ENCODE results near the gene KLHDC4.
"Not testable (repeated sequence)": the region's sequence is repeated elsewhere in the genome, so short reads cannot be mapped to it uniquely, and the experiment has no call there.

KLHDC4 gene

DNA sequence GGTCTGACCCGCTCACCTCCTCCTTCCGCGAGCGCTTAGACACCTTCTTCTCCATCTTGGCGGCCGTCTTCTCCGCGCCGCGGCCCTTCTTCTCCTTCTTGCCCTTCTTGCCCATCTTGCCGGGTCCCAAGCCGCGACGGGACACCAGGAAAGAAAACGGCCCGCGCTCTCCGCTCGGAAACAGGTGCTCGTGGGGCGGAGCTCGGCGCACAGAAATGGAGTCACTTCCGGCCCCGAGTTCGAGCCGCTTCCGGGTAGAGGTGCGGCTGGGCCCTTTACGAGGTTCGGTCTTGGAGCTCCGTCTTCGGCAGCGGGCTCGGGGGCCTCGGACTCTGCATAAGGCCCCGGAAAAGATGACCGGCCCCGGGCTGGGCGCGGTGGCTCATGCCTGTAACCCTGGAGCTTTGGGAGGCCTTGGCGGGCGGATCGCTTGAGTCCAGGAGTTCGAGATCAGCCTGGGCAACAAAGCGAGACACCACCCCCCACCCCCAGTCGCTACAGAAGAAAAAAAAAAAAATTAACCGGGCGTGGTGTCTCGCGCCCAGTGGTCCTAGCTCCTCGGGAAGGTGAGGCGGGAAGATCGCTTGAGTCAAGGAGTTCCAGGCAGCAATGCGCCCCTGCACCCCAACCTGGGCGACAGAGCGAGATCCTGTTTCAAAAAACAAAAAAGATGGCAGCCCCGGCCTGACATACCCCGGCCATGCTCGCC, at the start of gene KLHDC4:
Gene KLHDC4, minus strand, starts transcription at position 211 of the 709 bp plus-strand sequence. Its CDS starts 96 bp downstream, at position 115.
- peak; percentile 72 for TF ChIP-seq POLR2A (IDR thresholded peaks at IDR 0.05; ENCODE audit: low read depth, low read length)
- peak; percentile 87 for DNase-seq (ENCODE audit: insufficient read length, low spot score)
- no peak for FAIRE-seq

DNA sequence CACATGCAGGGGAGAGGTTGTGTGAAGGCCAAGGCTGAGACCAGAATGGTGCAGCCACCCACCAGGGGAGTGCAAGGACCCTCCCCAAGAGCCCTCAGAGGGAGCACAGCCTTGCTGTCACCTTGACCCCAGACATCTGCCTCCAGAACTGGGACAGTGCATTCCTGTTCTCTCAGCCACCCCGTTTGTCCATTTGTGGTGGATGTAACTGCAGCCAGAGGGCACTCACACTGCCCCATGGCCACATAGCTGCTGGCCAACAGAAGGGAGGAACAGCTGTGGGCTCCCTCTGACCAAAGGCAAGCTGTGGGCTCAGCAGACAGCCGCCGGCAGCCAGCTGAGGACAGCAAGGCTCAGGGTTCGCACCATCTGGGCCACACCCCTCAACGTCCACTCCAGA, 49.8 kb upstream of the KLHDC4 start:
- FAIRE-seq (no peak), DNase-seq (ENCODE audit: insufficient read length, low spot score) (no peak)
- no peak for TF ChIP-seq POLR2A (IDR thresholded peaks at IDR 0.05; ENCODE audit: low read depth, low read length)

DNA sequence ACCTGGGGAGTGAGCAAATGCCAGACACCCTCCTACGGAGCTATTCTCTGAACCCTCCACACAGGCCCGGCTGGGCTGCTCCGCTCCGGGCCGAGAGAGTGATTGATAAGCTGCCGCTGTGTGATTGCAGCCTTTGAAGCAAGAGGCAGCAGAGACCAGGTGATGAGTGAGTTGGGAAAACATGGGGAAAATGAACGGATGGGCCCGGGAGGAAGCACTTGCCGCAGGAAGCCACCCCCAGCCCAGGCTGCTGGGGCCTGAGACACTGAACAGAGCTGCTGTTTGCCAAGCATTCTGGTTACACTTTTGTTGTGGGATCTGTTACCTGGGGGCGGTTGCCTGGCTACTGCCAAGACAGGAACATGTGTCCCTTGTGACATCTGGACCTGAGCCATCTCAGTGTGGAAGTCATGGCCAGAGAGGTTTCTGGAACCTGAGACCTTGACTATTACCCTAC, 46.4 kb upstream of the KLHDC4 start:
- no peak for TF ChIP-seq POLR2A (IDR thresholded peaks at IDR 0.05; ENCODE audit: low read depth, low read length)
- no peak for FAIRE-seq
- DNase-seq (ENCODE audit: insufficient read length, low spot score) = no peak

DNA sequence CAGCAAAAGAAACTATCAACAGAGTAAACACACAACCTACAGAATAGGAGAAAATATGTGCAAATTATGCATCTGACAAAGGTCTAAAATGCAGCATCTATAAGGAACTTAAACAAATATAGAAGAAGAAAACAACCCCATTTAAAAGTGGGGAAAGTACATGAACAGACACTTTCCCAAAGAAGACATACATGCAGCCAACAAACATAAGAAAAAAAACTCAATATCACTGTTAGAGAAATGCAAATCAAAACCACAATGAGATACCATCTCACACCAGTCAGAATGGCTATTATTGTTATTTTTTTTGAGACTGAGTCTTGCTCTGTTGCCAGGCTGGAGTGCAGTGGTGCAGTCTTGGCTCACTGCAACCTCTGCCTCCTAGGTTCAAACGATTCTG, 45.7 kb upstream of the KLHDC4 start:
- not testable (repeated sequence) for FAIRE-seq; DNase-seq (ENCODE audit: insufficient read length, low spot score)

- TF ChIP-seq POLR2A (IDR thresholded peaks at IDR 0.05; ENCODE audit: low read depth, low read length) = no peak
- DNase-seq (ENCODE audit: insufficient read length, low spot score) (no peak), FAIRE-seq (no peak)
These were observed 43.5 kb upstream of the KLHDC4 start for GRCh38 chr16:87809150-87809902.

DNA sequence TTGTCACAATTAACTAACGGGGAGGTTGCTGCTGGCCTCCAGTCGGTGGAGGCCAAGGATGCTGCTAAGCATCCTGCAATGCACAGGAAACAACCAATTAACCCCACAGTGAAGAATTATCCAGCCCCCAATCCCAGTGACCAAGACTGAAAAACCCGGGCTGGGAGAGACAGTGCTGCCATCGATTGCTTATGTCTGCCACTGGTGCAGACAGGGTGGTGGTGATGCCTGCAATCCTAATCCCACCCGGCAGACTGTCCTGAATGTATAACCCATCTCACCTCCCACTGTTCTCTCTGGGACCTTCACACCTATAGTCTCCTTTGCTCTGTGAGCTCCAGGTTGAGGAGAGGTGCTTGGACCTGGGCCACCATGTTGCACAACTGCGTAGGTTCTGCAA, 42.3 kb upstream of the KLHDC4 start:
- FAIRE-seq (no peak), DNase-seq (ENCODE audit: insufficient read length, low spot score) (no peak)
- TF ChIP-seq POLR2A (IDR thresholded peaks at IDR 0.05; ENCODE audit: low read depth, low read length) = no peak

DNA sequence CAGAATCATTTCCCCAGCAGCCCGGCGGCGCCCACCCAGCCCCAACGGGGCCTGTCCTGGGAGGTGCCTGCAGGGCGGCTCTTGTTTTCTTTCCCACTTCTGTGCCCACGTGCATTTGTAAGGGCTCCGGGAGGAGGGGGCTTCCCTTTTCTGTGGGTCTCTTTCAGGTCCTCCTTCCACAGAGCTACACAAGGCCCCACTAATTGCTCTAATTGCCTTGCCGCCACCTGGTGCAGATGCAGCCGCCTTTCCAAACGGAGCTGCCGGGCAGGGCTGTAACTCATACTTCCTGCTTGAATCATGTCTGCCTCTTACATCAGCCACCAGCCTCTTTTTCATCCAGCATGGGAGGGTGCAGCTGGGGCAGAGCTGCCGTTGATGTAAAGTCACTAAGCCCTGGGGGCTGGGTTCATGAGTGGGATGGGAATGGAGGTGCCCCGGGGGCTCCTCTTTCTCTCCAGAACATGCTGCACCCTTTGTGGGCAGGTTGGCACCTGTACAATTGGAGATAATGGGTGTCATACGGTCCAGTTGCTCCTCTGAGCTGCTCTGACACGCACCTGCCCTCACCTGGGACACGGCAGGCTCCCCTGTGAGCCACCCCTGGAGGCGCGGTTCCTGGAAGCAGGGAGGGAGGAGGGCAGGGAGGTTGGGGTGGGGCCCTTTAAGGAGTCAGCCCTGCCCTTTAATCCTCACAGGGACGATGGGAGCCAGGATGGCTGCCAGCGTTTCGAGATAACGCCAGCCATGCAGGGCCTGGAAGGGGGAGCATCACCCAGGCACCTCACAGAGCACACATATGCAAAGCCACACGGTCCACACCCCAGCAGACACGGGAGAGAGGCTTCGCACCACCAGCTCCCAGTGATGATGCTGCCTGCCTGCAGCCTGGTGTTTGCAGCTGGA, 41.1 kb upstream of the KLHDC4 start:
- no peak for FAIRE-seq
- peak; percentile 73 for DNase-seq (ENCODE audit: insufficient read length, low spot score)
- TF ChIP-seq POLR2A (IDR thresholded peaks at IDR 0.05; ENCODE audit: low read depth, low read length) = no peak; the same call in 1 of the 2 replicates

- no peak for TF ChIP-seq POLR2A (IDR thresholded peaks at IDR 0.05; ENCODE audit: low read depth, low read length)
- DNase-seq (ENCODE audit: insufficient read length, low spot score) (no peak), FAIRE-seq (no peak)
These were observed 40.5 kb upstream of the KLHDC4 start for GRCh38 chr16:87806261-87806640.

DNA sequence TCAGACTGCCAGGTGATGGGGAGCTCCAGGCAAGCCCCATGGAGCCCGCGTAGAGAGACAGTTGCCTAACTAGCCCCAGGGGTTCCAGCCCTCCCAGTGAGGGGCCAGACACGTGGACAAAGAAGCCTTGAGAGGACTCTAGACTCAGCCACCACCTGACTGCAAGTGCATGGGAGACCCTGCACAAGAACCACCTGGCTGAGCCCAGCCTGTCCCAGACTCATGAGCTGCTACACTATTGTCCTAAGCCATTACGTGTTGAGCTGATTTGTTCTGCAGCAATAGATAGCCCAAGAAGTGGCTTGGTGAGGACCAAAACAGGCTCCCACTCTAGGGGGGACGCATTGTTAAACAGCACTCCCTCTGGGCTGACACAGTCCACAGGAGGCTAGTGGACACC, 37.6 kb upstream of the KLHDC4 start:
- FAIRE-seq (no peak), DNase-seq (ENCODE audit: insufficient read length, low spot score) (no peak)
- no peak for TF ChIP-seq POLR2A (IDR thresholded peaks at IDR 0.05; ENCODE audit: low read depth, low read length)

DNA sequence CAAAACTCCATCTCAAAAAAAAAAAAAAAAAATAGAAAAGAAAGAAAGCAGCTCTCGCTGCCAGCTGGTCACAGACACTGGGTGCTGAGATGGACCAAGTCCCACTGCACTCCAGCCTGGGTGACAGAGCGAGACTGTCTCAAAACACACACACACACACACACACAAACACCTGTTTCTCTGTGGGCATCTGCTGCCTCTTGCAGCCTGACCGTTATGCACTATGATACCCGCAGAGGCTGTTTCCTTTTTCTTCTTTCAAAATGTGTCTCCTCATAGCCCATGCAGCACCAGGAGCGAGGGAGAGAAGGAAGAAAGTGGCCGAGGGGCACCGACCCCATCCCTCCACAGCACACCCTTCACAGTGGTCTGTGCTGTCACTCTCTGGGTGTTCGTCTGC, 36.9 kb upstream of the KLHDC4 start:
- TF ChIP-seq POLR2A (IDR thresholded peaks at IDR 0.05; ENCODE audit: low read depth, low read length) = no peak
- DNase-seq (ENCODE audit: insufficient read length, low spot score) = no peak
- FAIRE-seq = no peak

GRCh38 chr16:87801679-87802259, 36.0 kb upstream of the KLHDC4 start:
- TF ChIP-seq POLR2A (IDR thresholded peaks at IDR 0.05; ENCODE audit: low read depth, low read length) = no peak
- FAIRE-seq = no peak
- DNase-seq (ENCODE audit: insufficient read length, low spot score) = no peak

GRCh38 chr16:87800497-87800896, 34.7 kb upstream of the KLHDC4 start:
- FAIRE-seq = no peak
- TF ChIP-seq POLR2A (IDR thresholded peaks at IDR 0.05; ENCODE audit: low read depth, low read length) = no peak

GRCh38 chr16:87795336-87795735, 29.6 kb upstream of the KLHDC4 start:
- no peak for TF ChIP-seq POLR2A (IDR thresholded peaks at IDR 0.05; ENCODE audit: low read depth, low read length)
- FAIRE-seq (no peak), DNase-seq (ENCODE audit: insufficient read length, low spot score) (no peak)

More at GRCh38 chr16:87800497-87800896, 34.7 kb upstream of the KLHDC4 start:
- DNase-seq (ENCODE audit: insufficient read length, low spot score) = no peak
